NCI-H2171 treated with DMSO at 0.1 percent for 48 hours (cell line): ENCODE results near the gene ARHGAP28.
A peak's percentile ranks its signal among the peaks of the same experiment; 100 is the strongest.

Experiments used
- DNase-seq: peaks from one replicate; lab custom pipeline; 2025; lab: John Stamatoyannopoulos, UW

The ARHGAP28 gene, protein sequence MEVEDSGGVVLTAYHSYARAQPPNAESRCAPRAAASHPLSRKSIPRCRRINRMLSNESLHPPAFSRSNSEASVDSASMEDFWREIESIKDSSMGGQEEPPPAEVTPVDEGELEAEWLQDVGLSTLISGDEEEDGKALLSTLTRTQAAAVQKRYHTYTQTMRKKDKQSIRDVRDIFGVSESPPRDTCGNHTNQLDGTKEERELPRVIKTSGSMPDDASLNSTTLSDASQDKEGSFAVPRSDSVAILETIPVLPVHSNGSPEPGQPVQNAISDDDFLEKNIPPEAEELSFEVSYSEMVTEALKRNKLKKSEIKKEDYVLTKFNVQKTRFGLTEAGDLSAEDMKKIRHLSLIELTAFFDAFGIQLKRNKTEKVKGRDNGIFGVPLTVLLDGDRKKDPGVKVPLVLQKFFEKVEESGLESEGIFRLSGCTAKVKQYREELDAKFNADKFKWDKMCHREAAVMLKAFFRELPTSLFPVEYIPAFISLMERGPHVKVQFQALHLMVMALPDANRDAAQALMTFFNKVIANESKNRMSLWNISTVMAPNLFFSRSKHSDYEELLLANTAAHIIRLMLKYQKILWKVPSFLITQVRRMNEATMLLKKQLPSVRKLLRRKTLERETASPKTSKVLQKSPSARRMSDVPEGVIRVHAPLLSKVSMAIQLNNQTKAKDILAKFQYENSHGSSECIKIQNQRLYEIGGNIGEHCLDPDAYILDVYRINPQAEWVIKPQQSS

DNA sequence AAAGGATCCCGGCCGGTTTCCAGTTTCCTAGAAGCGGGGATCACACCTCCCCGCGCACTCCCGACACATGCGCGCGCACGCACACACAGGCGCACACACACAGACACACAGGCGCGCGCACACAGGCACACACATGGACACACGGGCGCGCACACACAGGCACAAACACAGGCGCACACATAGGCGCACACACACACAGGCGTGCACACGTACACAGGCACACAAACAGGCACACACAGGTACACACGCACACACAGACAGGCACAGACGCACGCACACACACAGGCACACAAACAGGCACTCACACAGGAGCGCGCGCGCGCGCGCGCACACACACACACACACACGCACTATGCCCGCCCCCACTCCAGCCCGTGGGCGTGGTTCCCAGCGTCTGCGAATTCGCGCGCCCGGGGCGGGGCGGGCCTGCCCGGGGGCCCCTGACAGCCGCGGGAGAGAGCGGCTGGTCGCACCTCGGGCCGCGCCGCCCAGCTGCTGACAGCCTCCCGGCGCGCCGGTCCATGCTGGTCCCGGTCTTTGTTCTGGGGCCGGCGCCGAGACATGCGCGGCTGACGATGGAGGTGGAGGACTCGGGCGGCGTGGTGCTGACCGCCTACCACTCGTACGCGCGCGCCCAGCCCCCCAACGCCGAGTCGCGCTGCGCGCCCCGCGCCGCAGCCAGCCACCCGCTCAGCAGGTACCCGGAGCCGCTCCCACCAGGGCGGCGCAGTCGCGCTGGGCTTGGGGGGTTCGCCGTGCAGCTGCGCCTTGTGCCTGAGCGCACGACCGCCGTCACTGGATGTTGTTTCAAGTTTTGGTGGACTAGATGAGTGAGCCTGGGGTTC is at the start of gene ARHGAP28:
Gene ARHGAP28, plus strand, starts transcription at position 470 of the 845 bp plus-strand sequence. Its CDS starts 106 bp downstream, at position 576.
- peak; percentile 98 for DNase-seq

DNA sequence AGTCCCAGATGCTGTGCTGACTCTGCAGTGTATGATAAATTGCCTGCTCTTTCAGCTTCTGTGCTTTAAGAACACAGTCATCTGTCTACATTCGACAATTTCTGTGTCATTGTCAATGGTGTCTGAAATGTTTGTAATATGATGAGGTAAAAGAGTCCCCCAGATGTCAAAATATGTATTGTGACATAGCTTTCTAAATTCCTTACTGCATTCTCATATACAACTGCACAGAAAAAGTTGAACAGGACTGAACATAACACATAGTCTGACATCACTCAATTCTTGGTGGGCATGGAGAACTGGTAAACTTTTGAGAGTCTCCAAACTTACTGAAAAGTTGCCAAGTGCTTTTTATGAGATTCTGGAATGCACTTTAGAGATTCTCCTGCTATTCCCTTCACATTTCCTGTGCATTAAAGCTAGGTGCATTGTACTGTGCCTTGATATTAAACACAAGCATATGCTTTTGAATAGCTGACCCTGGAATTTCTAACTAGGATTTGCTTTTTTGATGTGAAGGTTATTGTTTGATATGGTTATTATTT is 48.1 kb upstream of the ARHGAP28 start:
- DNase-seq: no peak

DNA sequence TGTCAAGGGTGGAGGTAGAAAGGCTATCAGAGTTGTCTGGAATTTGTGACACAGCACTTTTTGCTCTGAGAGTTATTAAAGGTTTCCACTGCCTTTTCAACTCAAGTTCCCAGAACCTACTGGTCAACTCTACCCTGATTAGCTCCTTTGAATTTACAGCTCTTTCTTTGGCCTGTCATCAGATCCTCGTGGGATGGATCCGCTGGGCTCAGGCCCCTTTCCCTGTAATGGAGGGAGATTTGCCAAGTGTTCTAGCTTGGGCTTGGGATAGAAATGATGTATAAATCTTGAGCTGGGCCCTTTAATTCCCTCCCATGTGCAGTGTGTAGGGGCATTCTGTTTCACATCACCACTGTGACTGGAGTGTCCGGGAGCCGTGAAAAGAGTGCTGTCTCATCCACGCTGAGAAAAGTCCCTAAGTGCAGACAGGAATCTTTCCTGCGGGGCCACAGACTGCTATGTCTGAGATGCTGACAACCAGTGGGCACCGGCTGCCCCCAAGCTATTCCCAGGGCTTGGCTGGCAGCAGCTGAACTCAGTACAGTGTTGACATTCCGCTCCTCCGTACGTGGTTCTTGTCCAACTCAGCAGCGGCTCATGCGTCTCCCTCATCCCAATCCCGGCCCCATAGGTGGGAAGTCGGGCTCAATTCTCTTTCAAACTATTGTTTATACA is 46.9 kb upstream of the ARHGAP28 start:
- DNase-seq: no peak

DNA sequence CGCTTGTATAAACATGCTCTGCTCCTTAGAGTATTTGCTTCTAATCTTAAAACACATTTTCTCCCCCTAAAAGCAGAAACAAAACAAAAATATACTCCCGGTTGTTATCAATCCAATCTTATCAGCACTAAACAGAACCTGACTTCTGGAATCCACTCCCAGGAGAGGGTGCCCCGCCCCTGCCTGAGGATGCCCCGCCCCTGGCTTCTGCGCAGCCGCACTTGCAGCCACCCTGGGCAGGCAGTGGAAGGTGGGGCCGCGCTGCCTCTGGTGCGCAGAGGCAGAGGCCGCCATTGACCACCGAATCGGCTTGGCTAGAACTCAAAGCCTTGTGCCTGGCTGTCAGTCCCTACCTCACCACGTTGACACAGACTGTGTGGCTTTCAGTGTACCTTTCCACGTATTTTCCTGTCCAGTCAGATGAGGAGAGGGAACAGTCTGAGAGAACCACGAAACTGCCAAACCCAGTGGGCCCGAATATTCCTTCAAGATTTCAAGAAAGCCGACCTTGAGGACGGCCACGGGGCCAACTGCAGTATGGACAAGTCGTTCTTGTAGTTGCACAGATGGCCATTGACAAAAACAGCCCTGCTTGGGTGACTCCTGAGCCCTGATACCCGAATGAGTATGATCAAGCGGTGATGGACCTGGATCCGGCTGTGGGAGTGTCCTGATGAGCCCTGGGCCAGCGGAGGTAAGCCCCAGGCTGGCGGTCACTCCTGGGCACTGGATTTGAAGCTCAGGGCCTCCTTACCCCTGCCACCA is 46.2 kb upstream of the ARHGAP28 start:
- peak; percentile 50 for DNase-seq

DNA sequence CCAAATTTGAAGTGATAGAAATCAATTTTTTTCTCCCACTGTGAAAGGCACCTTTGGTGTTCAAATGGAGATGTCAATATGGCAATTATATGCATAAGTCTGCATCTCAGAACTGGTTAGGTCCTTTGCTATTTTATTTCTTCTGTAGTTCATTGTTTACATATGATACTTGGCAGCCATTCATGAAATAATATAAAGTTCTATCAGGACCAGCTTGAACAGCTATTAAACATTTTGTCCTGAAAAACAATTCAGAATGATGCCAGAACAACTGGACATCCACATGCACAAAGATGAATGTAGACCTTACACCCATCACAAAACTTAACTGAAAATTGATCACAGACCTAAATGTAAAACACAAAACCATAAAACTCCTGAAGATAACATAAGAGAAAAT is 41.8 kb upstream of the ARHGAP28 start:
- DNase-seq: no peak

DNA sequence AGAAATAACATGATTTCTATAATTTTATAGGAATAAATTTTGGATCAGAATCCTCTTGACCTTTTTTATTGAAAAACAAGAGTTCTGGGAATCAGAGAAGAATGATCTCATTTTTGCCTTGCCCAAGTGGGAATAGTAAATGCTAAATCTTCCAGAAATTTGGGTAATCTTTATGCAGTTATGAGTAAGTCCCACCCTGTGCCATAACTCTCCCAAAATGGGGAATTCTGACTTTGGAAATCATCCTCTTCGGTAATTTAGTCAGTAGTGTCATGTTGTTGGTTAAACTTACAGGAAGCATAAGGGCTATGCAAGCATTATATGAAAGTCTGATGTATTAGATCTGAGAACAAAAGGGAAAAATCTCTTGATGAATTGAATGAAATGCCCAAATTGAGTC is 20.6 kb upstream of the ARHGAP28 start:
- no peak for DNase-seq

DNA sequence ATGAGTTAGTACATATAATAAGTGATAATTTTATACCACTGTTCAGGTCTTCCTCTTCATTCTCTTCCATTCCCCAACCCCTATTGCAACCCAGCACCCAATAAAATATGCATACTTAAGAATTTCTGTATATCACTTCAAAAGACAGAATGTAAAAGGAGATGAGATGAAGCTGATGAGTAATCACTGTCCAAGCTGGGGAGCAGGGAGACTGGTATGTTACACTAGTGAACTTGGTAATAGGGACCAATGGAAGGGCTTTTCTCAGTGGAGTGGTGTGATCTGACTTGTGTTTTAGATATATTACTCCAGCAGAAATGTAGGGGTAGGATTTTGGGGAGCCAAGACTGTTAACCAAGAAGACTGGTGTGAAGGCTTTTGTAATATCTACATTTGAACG is 18.0 kb upstream of the ARHGAP28 start:
- DNase-seq: no peak

DNA sequence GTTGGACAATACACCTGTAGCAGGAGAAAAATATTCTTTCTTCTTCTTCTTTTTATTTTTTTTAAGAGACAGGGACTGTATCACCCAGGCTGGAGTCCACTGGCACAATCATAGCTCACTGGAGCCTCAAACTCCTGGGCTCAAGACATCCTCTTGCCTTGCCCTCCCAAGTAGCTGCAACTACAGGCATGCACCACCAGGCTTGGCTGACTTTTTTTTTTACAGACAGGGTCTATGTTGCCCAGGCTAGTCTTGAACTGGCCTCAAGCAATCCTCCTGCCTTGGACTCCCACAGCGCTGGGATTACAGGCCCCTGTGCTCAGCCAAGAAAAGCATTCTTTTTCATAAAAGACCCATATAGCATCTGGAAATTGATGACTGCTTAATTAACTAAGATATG is 17.1 kb upstream of the ARHGAP28 start:
- DNase-seq: no peak

DNA sequence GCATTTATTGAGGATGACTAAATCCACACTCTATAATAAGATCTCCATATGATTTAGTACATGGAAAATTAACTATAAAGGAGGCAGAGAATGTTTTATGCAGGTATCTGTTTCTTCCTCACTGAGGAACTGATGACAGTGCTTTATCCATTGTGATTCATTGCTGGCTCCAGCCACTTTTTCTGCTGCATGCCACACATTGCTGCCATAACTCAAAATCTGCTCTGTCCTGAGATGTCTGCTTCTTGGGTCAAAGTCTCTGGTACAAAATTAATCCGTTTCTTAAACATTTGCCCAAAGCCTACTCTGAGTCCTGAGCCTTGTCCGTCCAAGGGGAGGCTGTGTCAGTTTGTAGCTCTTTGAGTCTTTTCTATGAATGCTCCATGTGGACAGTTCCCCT is 15.5 kb upstream of the ARHGAP28 start:
- DNase-seq: no peak

DNA sequence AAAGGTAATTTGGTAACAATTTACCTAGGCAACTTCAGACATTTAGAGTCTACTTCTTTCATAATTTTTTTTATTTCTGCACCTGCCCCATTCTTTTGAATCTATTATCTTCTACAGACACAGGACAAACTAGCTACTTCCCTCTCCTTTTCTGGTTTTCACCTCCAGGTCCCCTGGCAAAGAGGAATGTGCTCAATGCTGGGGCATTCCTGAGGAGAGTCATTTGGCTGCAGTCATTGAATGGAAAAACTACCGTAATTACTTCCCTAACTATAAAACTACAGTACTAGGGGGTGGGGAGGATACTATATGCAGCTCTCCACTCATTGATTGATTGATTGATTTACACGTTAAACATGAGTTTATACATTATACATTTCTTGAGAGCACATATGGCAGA is 11.2 kb upstream of the ARHGAP28 start:
- DNase-seq: no peak

DNA sequence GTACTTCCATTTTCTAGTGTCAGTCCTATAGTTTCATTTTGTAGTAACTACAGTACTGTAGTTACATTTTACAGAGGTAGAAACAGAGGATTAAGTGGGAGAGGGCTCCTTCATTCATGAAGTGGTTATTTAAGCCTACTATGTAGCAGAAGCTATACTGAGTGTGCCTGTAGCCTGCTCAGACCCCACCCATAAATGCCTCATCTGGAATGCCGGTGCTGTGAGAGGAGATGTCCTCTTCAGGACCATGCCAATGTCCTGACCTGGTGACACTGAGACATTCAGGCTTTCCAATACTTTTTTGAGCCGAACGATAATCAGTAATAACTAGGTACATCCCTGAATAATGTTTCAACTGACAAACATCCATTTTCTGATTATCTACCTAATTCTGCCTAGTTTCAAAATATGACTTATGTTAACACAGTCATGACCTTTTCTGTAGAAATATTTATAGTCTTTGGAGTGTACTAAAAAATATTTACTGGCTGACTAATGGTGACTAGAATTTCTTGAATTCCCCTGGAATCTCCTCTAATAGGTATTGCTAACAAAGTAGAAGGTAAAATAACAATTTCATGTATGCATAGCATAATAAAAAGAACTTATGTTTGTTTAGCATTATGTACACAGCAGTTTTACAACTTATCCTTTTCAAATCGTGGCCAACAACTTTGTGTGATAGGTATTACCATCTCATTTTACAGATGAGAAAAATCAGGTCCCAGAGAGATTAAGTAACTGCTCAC is 10.2 kb upstream of the ARHGAP28 start:
- DNase-seq: no peak

DNA sequence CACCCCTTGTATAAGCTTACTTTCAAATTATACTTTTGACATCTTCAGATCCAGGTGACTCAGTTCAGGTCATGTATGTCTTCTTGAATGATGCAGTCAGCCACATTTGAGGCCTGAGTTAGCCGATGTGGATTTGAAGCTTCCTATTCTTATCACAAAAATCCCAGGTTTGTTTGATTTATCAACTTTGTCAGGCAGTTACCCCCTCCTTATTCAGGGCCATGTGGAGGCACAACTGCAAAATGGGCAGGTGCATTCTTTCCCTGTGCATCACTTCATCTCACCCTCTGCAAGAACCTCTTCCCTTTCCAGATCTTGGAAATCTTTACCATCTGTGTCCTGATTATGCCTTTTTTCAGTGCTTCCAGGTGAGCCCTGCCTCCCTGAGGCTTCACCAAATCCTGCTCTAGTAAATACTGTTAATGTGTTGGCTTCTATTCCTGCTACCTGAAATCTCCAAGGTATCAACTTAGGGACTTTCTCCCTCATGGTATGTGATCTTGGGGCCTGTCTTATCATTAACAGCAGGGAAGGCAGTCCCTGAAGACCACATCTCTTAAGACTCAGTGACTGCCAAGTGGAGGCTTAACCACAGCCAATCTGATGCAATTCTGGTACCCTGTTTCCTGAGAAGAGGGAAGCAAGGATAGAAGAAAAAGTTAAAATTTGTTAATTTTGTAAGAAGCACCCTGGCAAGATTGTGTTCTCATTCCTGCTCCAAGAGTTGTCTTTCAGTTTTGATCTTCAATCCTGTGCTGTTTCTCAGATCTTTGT is 9.4 kb upstream of the ARHGAP28 start:
- peak; percentile 17 for DNase-seq

DNA sequence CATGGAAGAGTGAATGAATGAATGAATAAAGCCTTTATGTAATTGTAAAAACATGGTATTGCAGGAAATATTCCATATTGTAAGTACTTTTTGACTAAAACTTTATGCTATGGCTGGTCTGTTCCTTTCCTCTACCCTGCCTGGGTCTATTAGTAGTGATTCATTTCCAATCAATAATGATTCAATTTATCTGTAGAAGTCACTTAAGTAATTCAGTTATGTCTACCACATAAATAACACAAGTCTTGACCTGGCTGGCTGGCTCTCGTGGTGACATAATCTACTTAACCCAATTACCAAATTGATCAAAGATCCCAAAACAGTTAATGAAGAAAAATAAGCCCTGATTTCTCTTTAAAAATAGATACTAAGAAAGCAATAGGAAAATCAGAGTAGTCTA is 7.8 kb upstream of the ARHGAP28 start:
- DNase-seq: no peak

DNA sequence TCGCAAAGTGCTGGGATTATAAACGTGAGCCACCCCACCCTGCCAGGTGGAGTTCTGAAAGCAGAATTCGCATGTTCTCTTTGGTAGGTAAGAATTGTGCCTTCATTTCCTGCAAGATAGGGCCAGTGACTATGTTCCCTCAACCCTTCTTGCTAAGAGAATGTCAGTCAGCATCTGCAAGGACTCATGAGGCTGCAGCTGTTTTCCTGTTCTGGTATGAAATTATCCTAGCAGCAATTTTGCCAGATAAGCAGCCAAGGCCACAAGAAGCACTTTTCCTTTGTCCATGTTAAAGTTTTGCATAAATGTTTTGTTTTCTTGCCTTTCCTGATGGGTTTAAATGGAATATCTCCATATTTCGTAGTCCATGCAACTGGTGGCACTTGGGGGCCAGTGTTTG is 6.8 kb upstream of the ARHGAP28 start:
- no peak for DNase-seq

DNA sequence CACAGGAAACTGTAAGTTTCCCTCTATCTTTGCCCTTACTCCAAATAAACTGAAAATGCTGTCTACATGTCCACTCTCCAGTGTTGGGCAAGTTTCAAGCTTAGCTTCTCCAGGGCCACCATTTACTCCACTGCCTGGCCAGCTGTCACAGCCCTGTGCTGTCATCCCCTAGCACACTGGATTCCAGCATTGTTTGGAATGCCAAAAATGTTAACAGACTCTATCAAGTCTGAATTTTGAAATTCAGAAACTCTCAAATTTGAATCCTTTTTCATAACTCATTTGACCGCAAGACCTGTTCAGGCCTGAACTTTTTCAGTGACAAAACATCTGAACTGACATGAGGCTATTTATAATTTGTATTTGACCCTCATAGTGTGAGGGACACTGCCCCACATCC is 5.2 kb upstream of the ARHGAP28 start:
- DNase-seq: no peak

DNA sequence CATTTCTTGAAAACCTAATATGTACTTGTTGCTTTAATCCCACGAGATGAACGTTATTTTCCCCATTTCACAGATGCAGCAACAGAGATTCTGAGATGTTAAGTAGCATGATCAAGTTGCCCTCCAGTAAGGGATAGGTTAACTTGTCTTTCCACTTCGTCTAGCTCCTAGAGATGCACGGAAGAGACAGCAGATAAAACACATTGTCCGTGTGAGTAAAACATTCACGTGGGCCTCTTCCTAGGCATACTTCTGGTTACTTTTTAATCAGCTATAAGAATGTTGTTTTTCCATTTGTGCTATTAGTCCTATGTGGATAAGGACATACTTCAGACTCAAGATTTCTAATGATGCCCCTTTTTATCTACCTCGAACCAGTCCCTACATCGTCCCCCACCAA is 1.2 kb upstream of the ARHGAP28 start:
- no peak for DNase-seq

DNA sequence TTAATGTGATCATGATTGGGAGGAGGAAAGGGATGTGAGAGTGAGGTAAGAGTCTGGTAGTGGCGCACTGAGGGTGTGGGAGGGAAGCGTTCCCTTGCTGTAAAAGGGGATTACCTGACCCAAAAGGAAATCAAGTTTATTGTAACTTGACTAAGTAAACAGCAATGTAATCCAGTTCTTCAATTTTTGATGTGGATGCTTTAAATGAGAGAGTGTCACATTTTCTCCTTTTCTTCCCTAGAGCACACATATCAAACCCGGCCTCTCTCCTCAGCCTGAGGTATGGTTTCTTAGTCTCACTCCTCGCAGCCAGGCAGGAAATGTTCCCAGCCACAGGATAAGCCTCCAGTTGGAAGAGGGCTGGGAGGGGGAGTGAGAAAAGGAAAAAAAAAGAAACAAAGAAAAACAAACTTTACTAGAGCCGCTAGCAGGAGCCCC is 688 bp upstream of the ARHGAP28 start:
- DNase-seq: no peak

DNA sequence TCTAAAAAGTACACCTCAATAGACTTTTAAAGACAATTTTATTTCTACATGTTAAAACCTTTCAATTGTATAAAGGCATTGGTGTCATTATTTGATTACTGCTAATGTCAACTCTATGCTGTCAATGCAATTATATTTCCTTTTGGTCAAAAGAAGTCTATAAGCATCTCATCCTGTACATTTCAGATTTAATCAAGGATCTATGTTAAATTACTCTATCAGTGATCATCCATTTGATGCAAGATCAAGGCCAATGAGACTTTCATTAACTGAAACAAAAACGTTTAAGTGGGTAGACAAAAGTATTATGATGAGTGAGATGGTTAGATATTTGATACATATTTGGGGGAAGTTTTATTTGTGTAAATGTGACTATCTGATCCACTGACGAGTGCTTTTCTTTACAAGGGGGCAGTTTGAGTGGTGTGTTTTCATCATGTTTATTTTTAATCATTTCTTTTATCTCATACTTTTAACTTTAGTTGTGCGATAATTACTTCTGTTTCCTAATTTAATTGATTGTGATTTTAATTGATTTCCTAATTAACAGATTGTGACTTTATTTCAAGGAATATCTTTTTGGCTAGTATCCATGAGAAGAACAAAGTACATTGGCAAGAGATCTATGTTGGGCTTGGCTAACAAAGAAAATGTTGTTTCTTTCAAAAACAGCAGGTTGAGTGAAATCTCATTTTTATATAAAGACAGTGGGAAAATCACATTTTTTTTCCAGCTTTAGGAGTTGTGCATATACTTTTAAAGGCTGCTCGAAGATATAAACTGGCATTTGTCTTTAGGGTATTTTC is 1.1 kb downstream of the ARHGAP28 start:
- no peak for DNase-seq

DNA sequence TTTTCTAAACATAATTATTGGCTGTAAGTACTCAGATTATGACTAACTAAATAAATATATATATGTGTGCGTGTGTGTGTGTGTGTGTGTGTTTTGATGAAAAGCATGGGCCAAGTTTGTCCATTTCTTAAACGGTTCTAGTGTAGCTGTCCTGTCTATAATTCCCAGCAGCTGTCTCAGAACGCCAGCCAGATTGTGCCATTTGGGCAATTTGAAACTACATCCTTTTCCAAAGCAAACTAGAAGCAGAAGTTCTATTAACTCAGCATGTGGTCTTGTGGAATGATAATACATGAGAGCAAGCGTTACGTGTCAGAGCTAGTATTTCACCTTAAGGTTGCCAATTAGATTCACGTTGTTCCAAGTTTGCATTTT is 1.7 kb downstream of the ARHGAP28 start:
- peak; percentile 96 for DNase-seq
